Measurements from ENCODE around the gene F2R. TPM values are rescaled to one million over a fixed set of nuclear protein-coding genes. Genes with fewer than 3 reads are reported as not detected.

Gene F2R
- total RNA-seq, 1 donor from 2014 or later: 4.0 TPM

- DNase-seq (ENCODE audit: low spot score): no peak
- no peaks in the 10 kb centered on the region for H3K27me3 Mint-ChIP-seq (ENCODE audit: insufficient read depth)
- no peaks in the 10 kb centered on the region for H3K4me1 Mint-ChIP-seq (ENCODE audit: low read depth)
- no peaks in the 10 kb centered on the region for H3K9me3 Mint-ChIP-seq
- H3K4me3 Mint-ChIP-seq: no peak overlapping the region
- peaks cover 48% of the 10 kb centered on the region for H3K36me3 Mint-ChIP-seq (ENCODE audit: low read depth)
- intact Hi-C loops (cut with micrococcal nuclease): no loop called here
- H3K27ac Mint-ChIP-seq: no peak overlapping the region
Measured at GRCh38 chr5:76683816-76684731, 31.9 kb upstream of the F2R start.

DNA sequence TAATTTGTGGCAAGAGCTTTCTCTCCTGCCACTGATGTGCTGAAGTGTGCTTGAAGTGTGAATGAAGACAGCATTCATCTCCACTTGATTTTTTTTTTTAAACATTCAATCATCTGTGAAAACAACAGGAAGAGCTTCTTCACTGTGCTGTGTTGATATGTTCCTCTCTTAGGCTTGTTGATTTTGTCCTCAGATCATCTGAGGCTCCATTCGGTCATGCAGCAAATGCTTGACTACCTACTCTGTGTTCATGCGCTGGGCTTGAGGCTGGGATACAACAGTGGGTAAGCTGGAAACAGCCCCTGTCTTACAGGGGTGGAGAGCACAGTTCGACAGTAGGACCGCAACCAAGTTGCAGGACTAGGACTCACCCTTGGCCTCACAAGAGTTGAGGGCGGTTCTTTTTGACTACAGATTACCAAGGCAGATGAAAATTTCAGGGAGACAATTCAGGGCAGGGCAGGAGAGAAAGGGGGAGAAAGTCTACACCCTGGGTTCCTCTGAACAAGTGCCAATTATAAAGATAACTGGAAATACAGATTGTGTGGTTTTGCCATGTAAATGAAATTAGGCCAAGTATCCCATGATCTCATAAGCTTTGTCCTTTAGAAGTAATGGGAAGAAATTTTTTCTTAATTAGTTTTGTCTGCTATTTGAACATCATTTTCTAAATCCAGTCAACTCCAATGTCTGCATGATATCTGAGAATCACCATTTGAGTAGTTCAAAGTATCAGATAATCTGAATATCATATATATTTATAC, 31.0 kb upstream of the F2R start:
- H3K36me3 Mint-ChIP-seq (ENCODE audit: low read depth): peaks cover 46% of the 10 kb centered on the region
- no peak overlapping the region for H3K4me3 Mint-ChIP-seq
- no peaks in the 10 kb centered on the region for H3K27me3 Mint-ChIP-seq (ENCODE audit: insufficient read depth)
- intact Hi-C loops (cut with micrococcal nuclease): no loop called here
- no peak for DNase-seq (ENCODE audit: low spot score)
- peaks cover 4% of the 10 kb centered on the region for H3K4me1 Mint-ChIP-seq (ENCODE audit: low read depth)
- no peaks in the 10 kb centered on the region for H3K9me3 Mint-ChIP-seq
- H3K27ac Mint-ChIP-seq: no peak overlapping the region

- peaks cover 44% of the 10 kb centered on the region for H3K36me3 Mint-ChIP-seq (ENCODE audit: low read depth)
- H3K9me3 Mint-ChIP-seq: no peaks in the 10 kb centered on the region
- DNase-seq (ENCODE audit: low spot score): no peak
- H3K4me3 Mint-ChIP-seq: no peak overlapping the region
- intact Hi-C loops (cut with micrococcal nuclease): no loop called here
- peaks cover 9% of the 10 kb centered on the region for H3K4me1 Mint-ChIP-seq (ENCODE audit: low read depth)
- no peak overlapping the region for H3K27ac Mint-ChIP-seq
- no peaks in the 10 kb centered on the region for H3K27me3 Mint-ChIP-seq (ENCODE audit: insufficient read depth)
Measured at GRCh38 chr5:76685704-76686103, 30.2 kb upstream of the F2R start.

DNA sequence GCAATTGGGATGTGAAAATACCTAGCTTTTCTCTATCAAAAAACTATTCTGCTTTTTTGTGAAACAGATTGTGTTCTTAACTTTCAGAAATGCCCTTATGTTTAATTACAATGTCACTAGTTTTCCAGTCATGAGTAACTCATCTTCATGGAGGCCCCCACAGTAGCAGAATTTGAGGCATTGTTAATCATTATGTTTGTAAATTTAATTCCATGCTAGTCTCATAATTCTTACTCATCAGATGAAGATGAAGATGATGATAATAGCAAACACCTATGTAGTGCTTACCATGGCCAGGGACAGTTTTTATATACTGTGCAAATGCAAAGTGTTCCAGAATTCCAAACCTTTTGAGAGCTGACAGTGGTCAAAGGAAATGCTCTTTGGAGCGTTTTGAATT, 27.7 kb upstream of the F2R start:
- Mint-ChIP-seq H3K4me3 (no peak overlapping the region), H3K4me1 (ENCODE audit: low read depth) (peaks cover 33% of the 10 kb centered on the region), H3K27me3 (ENCODE audit: insufficient read depth) (no peaks in the 10 kb centered on the region), H3K36me3 (ENCODE audit: low read depth) (peaks cover 52% of the 10 kb centered on the region), H3K27ac (no peak overlapping the region), H3K9me3 (no peaks in the 10 kb centered on the region)
- DNase-seq (ENCODE audit: low spot score): no peak
- intact Hi-C loops (cut with micrococcal nuclease): no loop called here

DNA sequence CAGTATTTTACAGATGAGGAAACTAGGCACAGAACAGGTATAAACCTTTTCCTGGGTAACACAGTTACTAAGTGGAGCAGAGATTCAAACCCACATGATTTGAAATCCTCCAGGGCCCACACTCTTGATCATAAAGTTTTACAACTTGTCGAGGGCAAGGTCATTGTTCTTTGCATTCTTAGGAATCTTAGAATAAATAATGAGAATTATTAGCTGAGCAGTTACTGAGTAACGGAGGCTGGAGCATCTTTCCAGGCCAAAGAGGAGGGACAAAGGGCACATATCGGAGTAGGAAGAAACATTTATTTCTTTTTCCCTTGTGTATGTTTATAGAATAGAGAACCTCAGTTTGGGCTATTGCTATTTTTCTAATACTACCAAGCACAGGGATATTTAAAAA, 27.1 kb upstream of the F2R start:
- Mint-ChIP-seq H3K4me3 (no peak overlapping the region), H3K4me1 (ENCODE audit: low read depth) (peaks cover 33% of the 10 kb centered on the region), H3K27me3 (ENCODE audit: insufficient read depth) (no peaks in the 10 kb centered on the region), H3K36me3 (ENCODE audit: low read depth) (peaks cover 47% of the 10 kb centered on the region), H3K27ac (no peak overlapping the region), H3K9me3 (no peaks in the 10 kb centered on the region)
- DNase-seq (ENCODE audit: low spot score): no peak
- intact Hi-C loops (cut with micrococcal nuclease): no loop called here

GRCh38 chr5:76689321-76690036, 26.4 kb upstream of the F2R start:
- intact Hi-C loops (cut with micrococcal nuclease): loop anchor here (2.0 to 5.0 kb wide), 2 partner anchors 143 to 287 kb away; partner anchors contain the start of gene IQGAP2
- H3K4me1 Mint-ChIP-seq (ENCODE audit: low read depth): peaks cover 33% of the 10 kb centered on the region
- H3K4me3 Mint-ChIP-seq: no peak overlapping the region
- H3K27ac Mint-ChIP-seq: no peak overlapping the region
- no peak for DNase-seq (ENCODE audit: low spot score)
- H3K36me3 Mint-ChIP-seq (ENCODE audit: low read depth): peaks cover 45% of the 10 kb centered on the region
- no peaks in the 10 kb centered on the region for H3K27me3 Mint-ChIP-seq (ENCODE audit: insufficient read depth)
- no peaks in the 10 kb centered on the region for H3K9me3 Mint-ChIP-seq

- Mint-ChIP-seq H3K4me1 (ENCODE audit: low read depth) (peaks cover 38% of the 10 kb centered on the region), H3K9me3 (no peaks in the 10 kb centered on the region), H3K27ac (no peak overlapping the region), H3K4me3 (no peak overlapping the region), H3K27me3 (ENCODE audit: insufficient read depth) (no peaks in the 10 kb centered on the region), H3K36me3 (ENCODE audit: low read depth) (peaks cover 45% of the 10 kb centered on the region)
- intact Hi-C loops (cut with micrococcal nuclease): loop anchor here (2.0 to 5.0 kb wide), 2 partner anchors 143 to 288 kb away; partner anchors contain the start of gene IQGAP2
- no peak for DNase-seq (ENCODE audit: low spot score)
Measured at GRCh38 chr5:76690037-76690679, 25.8 kb upstream of the F2R start.

DNA sequence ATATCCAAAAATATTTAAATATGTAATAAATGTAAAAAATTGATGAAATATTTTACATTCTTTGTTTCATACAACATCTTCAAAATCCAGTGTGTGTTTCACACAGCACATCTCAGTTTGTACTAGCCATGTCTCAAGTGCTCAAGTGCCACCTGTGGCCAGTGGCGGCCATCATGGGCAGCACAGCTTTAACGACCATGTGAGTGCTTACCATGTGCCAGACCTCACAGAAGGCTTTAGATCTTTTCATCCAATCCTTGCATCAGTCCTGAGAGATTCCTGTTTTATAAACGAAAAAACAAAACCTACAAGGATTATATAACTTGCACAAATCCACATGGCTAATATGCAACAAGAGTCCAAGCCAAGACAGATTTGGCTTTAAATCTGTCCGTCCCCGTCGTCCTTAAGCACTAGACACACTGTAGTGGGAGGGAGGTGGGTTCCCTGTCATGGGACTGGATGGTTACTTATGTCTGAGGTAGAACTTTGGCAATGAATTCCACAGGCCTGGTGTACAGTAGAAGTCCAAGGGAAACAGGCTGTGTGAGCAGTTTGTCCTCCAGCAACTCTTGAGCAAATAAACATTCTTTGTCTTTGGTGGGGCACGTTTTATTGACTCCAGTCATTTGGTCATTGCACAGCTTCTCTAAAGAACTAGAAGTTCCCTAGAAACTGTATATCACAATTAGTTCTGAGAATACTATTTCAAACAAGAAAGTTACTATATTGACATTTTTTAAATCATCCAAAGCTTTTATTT, 25.0 kb upstream of the F2R start:
- no peak for DNase-seq (ENCODE audit: low spot score)
- H3K27ac Mint-ChIP-seq: peak overlapping the region; percentile 78

GRCh38 chr5:76691467-76692273, 24.3 kb upstream of the F2R start:
- intact Hi-C loops (cut with micrococcal nuclease): loop anchor here (1.0 to 5.0 kb wide), 4 partner anchors 19 to 289 kb away; partner anchors contain the start of gene IQGAP2
- no peaks in the 10 kb centered on the region for H3K27me3 Mint-ChIP-seq (ENCODE audit: insufficient read depth)
- no peak for DNase-seq (ENCODE audit: low spot score)
- H3K9me3 Mint-ChIP-seq: no peaks in the 10 kb centered on the region
- peaks cover 48% of the 10 kb centered on the region for H3K36me3 Mint-ChIP-seq (ENCODE audit: low read depth)
- peaks cover 45% of the 10 kb centered on the region for H3K4me1 Mint-ChIP-seq (ENCODE audit: low read depth)
- H3K4me3 Mint-ChIP-seq: no peak overlapping the region
- H3K27ac Mint-ChIP-seq: peak overlapping the region; percentile 78

More for the DNA sequence above, 25.0 kb upstream of the F2R start:
- H3K27me3 Mint-ChIP-seq (ENCODE audit: insufficient read depth): no peaks in the 10 kb centered on the region
- H3K4me3 Mint-ChIP-seq: no peak overlapping the region
- no peaks in the 10 kb centered on the region for H3K9me3 Mint-ChIP-seq
- intact Hi-C loops (cut with micrococcal nuclease): loop anchor here (1.0 to 5.0 kb wide), 3 partner anchors 48 to 289 kb away; partner anchors contain the start of gene IQGAP2
- peaks cover 40% of the 10 kb centered on the region for H3K4me1 Mint-ChIP-seq (ENCODE audit: low read depth)
- H3K36me3 Mint-ChIP-seq (ENCODE audit: low read depth): peaks cover 44% of the 10 kb centered on the region

- Mint-ChIP-seq H3K36me3 (ENCODE audit: low read depth) (peaks cover 46% of the 10 kb centered on the region), H3K4me3 (no peak overlapping the region)
- no peak for DNase-seq (ENCODE audit: low spot score)
Measured at GRCh38 chr5:76692274-76692540, 23.7 kb upstream of the F2R start.

DNA sequence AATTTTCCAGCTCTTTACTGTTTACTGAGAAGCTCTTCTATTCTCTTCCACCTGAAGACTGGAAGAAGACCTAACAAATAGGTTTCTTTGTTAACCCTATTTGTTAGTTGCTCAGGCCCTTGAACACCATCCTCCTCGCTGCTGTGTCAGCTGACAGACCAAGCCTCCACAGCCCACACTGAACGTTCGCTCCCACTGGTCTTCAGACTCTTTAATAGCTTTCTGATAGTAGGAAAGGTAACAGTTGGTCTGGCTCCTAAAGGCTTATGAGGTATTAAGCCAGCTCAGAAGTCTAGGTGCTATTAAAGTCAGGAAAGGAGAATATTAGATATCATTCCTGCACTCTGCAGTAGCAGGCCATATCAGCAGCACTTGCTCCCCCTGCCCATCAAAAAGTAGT, 23.3 kb upstream of the F2R start:
- Mint-ChIP-seq H3K4me1 (ENCODE audit: low read depth) (peaks cover 45% of the 10 kb centered on the region), H3K27ac (no peak overlapping the region), H3K4me3 (no peak overlapping the region), H3K27me3 (ENCODE audit: insufficient read depth) (no peaks in the 10 kb centered on the region), H3K9me3 (no peaks in the 10 kb centered on the region), H3K36me3 (ENCODE audit: low read depth) (peaks cover 49% of the 10 kb centered on the region)
- intact Hi-C loops (cut with micrococcal nuclease): loop anchor here (2.0 to 5.0 kb wide), 2 partner anchors 18 to 290 kb away; partner anchors contain the start of gene IQGAP2
- no peak for DNase-seq (ENCODE audit: low spot score)

More at GRCh38 chr5:76692274-76692540, 23.7 kb upstream of the F2R start:
- Mint-ChIP-seq H3K27me3 (ENCODE audit: insufficient read depth) (no peaks in the 10 kb centered on the region), H3K27ac (no peak overlapping the region), H3K9me3 (no peaks in the 10 kb centered on the region), H3K4me1 (ENCODE audit: low read depth) (peaks cover 45% of the 10 kb centered on the region)
- intact Hi-C loops (cut with micrococcal nuclease): loop anchor here (2.0 to 5.0 kb wide), 2 partner anchors 19 to 290 kb away; partner anchors contain the start of gene IQGAP2
